K562 (cell line): Measurements from ENCODE around the gene FTHL17.

Experiments used
- CHD2 ChIP-seq: IDR thresholded peaks from 2 replicates; pipeline ENCODE4 v1.6.1; 2011; ENCODE audit warnings: low read depth, low read length
- FOS ChIP-seq: IDR thresholded peaks from 3 replicates; pipeline ENCODE4 v1.6.1; 2011; ENCODE audit not compliant: insufficient read length; ENCODE audit errors: extremely low read depth
- FOXK2 ChIP-seq, 2 experiments: fragments of 450-650 bp; IDR thresholded peaks in 1 of 2; conservative IDR thresholded peaks in 1 of 2; 2 replicates each; pipeline ENCODE4 v1.6.1; 2016; ENCODE audit warnings: low read depth in 2 of 2, mild to moderate bottlenecking in 1 of 2
- SP2 ChIP-seq: IDR thresholded peaks from 2 replicates; pipeline ENCODE4 v1.6.1; 2011; ENCODE audit warnings: mild to moderate bottlenecking, low read depth, low read length, moderate library complexity; ENCODE audit not compliant: poor library complexity, severe bottlenecking; ENCODE audit errors: extremely low read depth
- ZFPM2 ChIP-seq: fragments of 250-450 bp; sonication (Bioruptor Pico); IDR thresholded peaks from 2 replicates; pipeline ENCODE4 v1.5.1; 2022; ENCODE audit warnings: mild to moderate bottlenecking
- ZNF311 ChIP-seq: fragments of 250-450 bp; sonication (Bioruptor Pico); IDR thresholded peaks from 2 replicates; pipeline ENCODE4 v1.4.0; 2020; ENCODE audit warnings: mild to moderate bottlenecking, moderate library complexity
- TF ChIP-seq, protein P1 (sequence below), 3 experiments: IDR thresholded peaks in 2 of 3; conservative IDR thresholded peaks in 1 of 3; 2 replicates each; pipeline ENCODE4 v1.5.1; 2011 to 2012; ENCODE audit warnings: low read length in 3 of 3, mild to moderate bottlenecking in 3 of 3, control low read depth in 2 of 3, improper control_type of control experiment in 1 of 3, inconsistent platforms in 1 of 3, low read depth in 1 of 3, mixed read lengths in 1 of 3, moderate library complexity in 1 of 3; ENCODE audit not compliant: insufficient read depth in 2 of 3
- TF ChIP-seq, protein P2 (sequence below): fragments of 450-650 bp; IDR thresholded peaks from 2 replicates; pipeline ENCODE4 v1.7.1; 2018; ENCODE audit warnings: mild to moderate bottlenecking, low read depth; ENCODE audit not compliant: partially characterized antibody
- TF ChIP-seq, protein P3 (sequence below): sonication (generic); formaldehyde crosslinking; IDR thresholded peaks from 2 replicates; pipeline ENCODE4 v1.8.1; 2023; ENCODE audit warnings: mild to moderate bottlenecking, missing genetic modification reagents
- TF ChIP-seq, protein P4 (sequence below), 2 experiments: IDR thresholded peaks; 2 replicates each; pipeline ENCODE4 v1.6.1; 2012; ENCODE audit warnings: improper control_type of control experiment in 2 of 2, low read depth in 2 of 2, low read length in 2 of 2, borderline replicate concordance in 1 of 2

DNA sequence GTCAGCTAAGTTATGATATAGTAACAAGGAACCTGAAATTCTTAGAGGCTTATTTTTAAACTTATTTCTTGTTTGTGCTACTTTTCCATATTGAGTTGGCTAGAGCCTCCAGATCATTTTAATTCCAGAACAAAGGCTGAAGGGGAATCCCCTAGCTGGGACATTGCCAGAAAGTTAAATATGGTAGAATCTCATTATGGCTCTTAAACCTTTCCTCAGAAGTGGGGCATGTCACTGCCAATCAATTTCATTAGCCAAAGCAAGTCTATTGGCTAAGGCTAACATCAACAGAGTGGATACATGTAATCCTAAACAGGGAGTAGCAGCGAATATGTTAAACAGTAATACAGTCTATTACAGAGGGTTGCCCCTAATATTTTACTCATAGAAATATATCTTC is 47.0 kb downstream of the FTHL17 start:
- TF ChIP-seq, protein P1, sequence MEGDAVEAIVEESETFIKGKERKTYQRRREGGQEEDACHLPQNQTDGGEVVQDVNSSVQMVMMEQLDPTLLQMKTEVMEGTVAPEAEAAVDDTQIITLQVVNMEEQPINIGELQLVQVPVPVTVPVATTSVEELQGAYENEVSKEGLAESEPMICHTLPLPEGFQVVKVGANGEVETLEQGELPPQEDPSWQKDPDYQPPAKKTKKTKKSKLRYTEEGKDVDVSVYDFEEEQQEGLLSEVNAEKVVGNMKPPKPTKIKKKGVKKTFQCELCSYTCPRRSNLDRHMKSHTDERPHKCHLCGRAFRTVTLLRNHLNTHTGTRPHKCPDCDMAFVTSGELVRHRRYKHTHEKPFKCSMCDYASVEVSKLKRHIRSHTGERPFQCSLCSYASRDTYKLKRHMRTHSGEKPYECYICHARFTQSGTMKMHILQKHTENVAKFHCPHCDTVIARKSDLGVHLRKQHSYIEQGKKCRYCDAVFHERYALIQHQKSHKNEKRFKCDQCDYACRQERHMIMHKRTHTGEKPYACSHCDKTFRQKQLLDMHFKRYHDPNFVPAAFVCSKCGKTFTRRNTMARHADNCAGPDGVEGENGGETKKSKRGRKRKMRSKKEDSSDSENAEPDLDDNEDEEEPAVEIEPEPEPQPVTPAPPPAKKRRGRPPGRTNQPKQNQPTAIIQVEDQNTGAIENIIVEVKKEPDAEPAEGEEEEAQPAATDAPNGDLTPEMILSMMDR (IDR thresholded peaks at IDR 0.05 in 2 of 3, conservative IDR thresholded peaks at IDR 0.05 in 1 of 3; ENCODE audit: insufficient read depth in 2 of 3, low read depth in 1 of 3, low read length in 3 of 3), result no peak
- TF ChIP-seq, protein P2, sequence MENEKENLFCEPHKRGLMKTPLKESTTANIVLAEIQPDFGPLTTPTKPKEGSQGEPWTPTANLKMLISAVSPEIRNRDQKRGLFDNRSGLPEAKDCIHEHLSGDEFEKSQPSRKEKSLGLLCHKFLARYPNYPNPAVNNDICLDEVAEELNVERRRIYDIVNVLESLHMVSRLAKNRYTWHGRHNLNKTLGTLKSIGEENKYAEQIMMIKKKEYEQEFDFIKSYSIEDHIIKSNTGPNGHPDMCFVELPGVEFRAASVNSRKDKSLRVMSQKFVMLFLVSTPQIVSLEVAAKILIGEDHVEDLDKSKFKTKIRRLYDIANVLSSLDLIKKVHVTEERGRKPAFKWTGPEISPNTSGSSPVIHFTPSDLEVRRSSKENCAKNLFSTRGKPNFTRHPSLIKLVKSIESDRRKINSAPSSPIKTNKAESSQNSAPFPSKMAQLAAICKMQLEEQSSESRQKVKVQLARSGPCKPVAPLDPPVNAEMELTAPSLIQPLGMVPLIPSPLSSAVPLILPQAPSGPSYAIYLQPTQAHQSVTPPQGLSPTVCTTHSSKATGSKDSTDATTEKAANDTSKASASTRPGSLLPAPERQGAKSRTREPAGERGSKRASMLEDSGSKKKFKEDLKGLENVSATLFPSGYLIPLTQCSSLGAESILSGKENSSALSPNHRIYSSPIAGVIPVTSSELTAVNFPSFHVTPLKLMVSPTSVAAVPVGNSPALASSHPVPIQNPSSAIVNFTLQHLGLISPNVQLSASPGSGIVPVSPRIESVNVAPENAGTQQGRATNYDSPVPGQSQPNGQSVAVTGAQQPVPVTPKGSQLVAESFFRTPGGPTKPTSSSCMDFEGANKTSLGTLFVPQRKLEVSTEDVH, result no peak
- no peak for TF ChIP-seq ZFPM2 (CRISPR knock-in tag)
- TF ChIP-seq FOXK2 (conservative IDR thresholded peaks at IDR 0.05 in 1 of 2, IDR thresholded peaks at IDR 0.05 in 1 of 2; ENCODE audit: low read depth in 2 of 2), result no peak
- TF ChIP-seq ZNF311 (CRISPR knock-in tag), result no peak
- TF ChIP-seq, protein P3, sequence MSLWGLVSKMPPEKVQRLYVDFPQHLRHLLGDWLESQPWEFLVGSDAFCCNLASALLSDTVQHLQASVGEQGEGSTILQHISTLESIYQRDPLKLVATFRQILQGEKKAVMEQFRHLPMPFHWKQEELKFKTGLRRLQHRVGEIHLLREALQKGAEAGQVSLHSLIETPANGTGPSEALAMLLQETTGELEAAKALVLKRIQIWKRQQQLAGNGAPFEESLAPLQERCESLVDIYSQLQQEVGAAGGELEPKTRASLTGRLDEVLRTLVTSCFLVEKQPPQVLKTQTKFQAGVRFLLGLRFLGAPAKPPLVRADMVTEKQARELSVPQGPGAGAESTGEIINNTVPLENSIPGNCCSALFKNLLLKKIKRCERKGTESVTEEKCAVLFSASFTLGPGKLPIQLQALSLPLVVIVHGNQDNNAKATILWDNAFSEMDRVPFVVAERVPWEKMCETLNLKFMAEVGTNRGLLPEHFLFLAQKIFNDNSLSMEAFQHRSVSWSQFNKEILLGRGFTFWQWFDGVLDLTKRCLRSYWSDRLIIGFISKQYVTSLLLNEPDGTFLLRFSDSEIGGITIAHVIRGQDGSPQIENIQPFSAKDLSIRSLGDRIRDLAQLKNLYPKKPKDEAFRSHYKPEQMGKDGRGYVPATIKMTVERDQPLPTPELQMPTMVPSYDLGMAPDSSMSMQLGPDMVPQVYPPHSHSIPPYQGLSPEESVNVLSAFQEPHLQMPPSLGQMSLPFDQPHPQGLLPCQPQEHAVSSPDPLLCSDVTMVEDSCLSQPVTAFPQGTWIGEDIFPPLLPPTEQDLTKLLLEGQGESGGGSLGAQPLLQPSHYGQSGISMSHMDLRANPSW (CRISPR knock-in tag), result no peak
- no peak for TF ChIP-seq SP2
- TF ChIP-seq FOS, result no peak
- no peak for TF ChIP-seq CHD2
- TF ChIP-seq, protein P4, sequence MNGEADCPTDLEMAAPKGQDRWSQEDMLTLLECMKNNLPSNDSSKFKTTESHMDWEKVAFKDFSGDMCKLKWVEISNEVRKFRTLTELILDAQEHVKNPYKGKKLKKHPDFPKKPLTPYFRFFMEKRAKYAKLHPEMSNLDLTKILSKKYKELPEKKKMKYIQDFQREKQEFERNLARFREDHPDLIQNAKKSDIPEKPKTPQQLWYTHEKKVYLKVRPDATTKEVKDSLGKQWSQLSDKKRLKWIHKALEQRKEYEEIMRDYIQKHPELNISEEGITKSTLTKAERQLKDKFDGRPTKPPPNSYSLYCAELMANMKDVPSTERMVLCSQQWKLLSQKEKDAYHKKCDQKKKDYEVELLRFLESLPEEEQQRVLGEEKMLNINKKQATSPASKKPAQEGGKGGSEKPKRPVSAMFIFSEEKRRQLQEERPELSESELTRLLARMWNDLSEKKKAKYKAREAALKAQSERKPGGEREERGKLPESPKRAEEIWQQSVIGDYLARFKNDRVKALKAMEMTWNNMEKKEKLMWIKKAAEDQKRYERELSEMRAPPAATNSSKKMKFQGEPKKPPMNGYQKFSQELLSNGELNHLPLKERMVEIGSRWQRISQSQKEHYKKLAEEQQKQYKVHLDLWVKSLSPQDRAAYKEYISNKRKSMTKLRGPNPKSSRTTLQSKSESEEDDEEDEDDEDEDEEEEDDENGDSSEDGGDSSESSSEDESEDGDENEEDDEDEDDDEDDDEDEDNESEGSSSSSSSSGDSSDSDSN (IDR thresholded peaks at IDR 0.05; ENCODE audit: borderline replicate concordance in 1 of 2, low read depth in 2 of 2, low read length in 2 of 2), result no peak
